Keratinocyte (primary cell): Measurements from ENCODE around the gene GLTPD2. TPM values are rescaled to one million over a fixed set of nuclear protein-coding genes. Genes with fewer than 3 reads are reported as not detected.
A peak's percentile ranks its signal among the peaks of the same experiment; 100 is the strongest.

Experiments
- DNase-seq: peaks from one replicate; pipeline ENCODE4 v3.0.0-alpha.2; 2011; ENCODE audit warnings: low read depth, missing footprints, low spot score
- FAIRE-seq: peaks from 2 replicates; lab custom pipeline; 2011; peaks lifted over from hg19 to GRCh38; lab: Jason Lieb, UNC
- H2AFZ ChIP-seq: 2 replicates; pipeline ENCODE4 v1.6.0; 2012; ENCODE audit warnings: low read length, control low read depth, inconsistent platforms; ENCODE audit not compliant: control insufficient read depth
- H3K27ac ChIP-seq: 2 replicates; pipeline ENCODE4 v1.5.1; 2011; ENCODE audit warnings: low read length; ENCODE audit not compliant: control insufficient read depth, insufficient read depth
- H3K27me3 ChIP-seq: 3 replicates; pipeline ENCODE4 v1.6.0; 2011; ENCODE audit warnings: low read length; ENCODE audit not compliant: control insufficient read depth, insufficient read depth; ENCODE audit errors: extremely low read depth
- H3K36me3 ChIP-seq, 2 experiments: 2 replicates in 1 of 2; 3 replicates in 1 of 2; pipeline ENCODE4 v1.5.1; 2011; ENCODE audit warnings: low read length in 2 of 2, mild to moderate bottlenecking in 1 of 2; ENCODE audit not compliant: control insufficient read depth in 2 of 2, insufficient read depth in 2 of 2; ENCODE audit errors: extremely low read depth in 1 of 2
- H3K4me1 ChIP-seq: 3 replicates; pipeline ENCODE4 v1.5.1; 2011; ENCODE audit warnings: low read length; ENCODE audit not compliant: control insufficient read depth, insufficient read depth; ENCODE audit errors: extremely low read depth
- H3K4me2 ChIP-seq: 3 replicates; pipeline ENCODE4 v1.6.0; 2011; ENCODE audit warnings: low read depth, low read length; ENCODE audit not compliant: control insufficient read depth, insufficient read depth; ENCODE audit errors: extremely low read depth
- H3K4me3 ChIP-seq, 3 experiments: fragments of 200-600 bp in 1 of 3; sonication (generic) in 1 of 3; 2 replicates in 2 of 3; 3 replicates in 1 of 3; pipeline ENCODE4 v1.5.1; 2011 to 2016; ENCODE audit warnings: low read length in 3 of 3, mild to moderate bottlenecking in 3 of 3, control low read depth in 2 of 3, inconsistent platforms in 1 of 3, low read depth in 1 of 3, mixed read lengths in 1 of 3, mixed run types in 1 of 3, moderate library complexity in 1 of 3; ENCODE audit not compliant: control insufficient read depth in 2 of 3, insufficient read depth in 2 of 3; ENCODE audit errors: extremely low read depth in 1 of 3
- H3K79me2 ChIP-seq: 2 replicates; pipeline ENCODE4 v1.6.0; 2012; ENCODE audit warnings: low read length; ENCODE audit not compliant: control insufficient read depth, insufficient read depth
- H3K9ac ChIP-seq: 3 replicates; pipeline ENCODE4 v1.6.0; 2011; ENCODE audit warnings: low read length; ENCODE audit not compliant: control insufficient read depth, insufficient read depth; ENCODE audit errors: extremely low read depth
- H3K9me1 ChIP-seq: 3 replicates; pipeline ENCODE4 v1.6.0; 2011; ENCODE audit warnings: low read length; ENCODE audit not compliant: control insufficient read depth, insufficient read depth; ENCODE audit errors: extremely low read depth
- H3K9me3 ChIP-seq: 2 replicates; pipeline ENCODE4 v1.5.1; 2012; ENCODE audit warnings: low read depth, low read length; ENCODE audit not compliant: control insufficient read depth
- H4K20me1 ChIP-seq: 3 replicates; pipeline ENCODE4 v1.6.0; 2011; ENCODE audit warnings: low read length; ENCODE audit not compliant: control insufficient read depth, insufficient read depth; ENCODE audit errors: extremely low read depth
- EZH2 ChIP-seq: IDR thresholded peaks from one replicate; pipeline ENCODE4 v1.6.1; 2012; ENCODE audit warnings: inconsistent platforms, mild to moderate bottlenecking, low read length, moderate library complexity
- dilution Hi-C: fragments of 300-500 bp; cut with MboI; formaldehyde crosslinking; loops from one replicate; pipeline ENCODE4 v1.7.0; 2020; ENCODE audit warnings: low sequenced_read_pairs; ENCODE audit not compliant: extremely low pct_ligation_motif_present
- polyA plus RNA-seq, 5 experiments: library from polyadenylated mRNA; depleted of rRNA in 3 of 5; stranded (reverse) in 3 of 5; stranded (forward) in 1 of 5; unstranded in 1 of 5; fragments of >200 nt; gene quantifications; 1 replicate in 1 of 5; 2 replicates in 3 of 5; 3 replicates in 1 of 5; pipeline versions ENCODE4 v1.2.1 to v1.2.3, GENCODE V29; 2011 to 2012; ENCODE audit warnings: missing spikeins in 2 of 5, low read depth in 1 of 5, low replicate concordance in 1 of 5
- TF ChIP-seq, protein P1 (sequence below), 3 experiments: IDR thresholded peaks in 1 of 3; conservative IDR thresholded peaks in 1 of 3; optimal IDR thresholded peaks in 1 of 3; 2 replicates in 2 of 3; 3 replicates in 1 of 3; pipeline versions ENCODE3 to v1.5.1; 2011; ENCODE audit warnings: low read length in 3 of 3, mild to moderate bottlenecking in 3 of 3, moderate library complexity in 2 of 3, control low read depth in 1 of 3, inconsistent platforms in 1 of 3; ENCODE audit not compliant: insufficient read depth in 2 of 3; ENCODE audit errors: extremely low read depth in 1 of 3

Gene GLTPD2
- polyA plus RNA-seq, 1 donor (not counting 4 experiments of a cell fraction or from before 2014, with no cell fraction given): not detected

DNA sequence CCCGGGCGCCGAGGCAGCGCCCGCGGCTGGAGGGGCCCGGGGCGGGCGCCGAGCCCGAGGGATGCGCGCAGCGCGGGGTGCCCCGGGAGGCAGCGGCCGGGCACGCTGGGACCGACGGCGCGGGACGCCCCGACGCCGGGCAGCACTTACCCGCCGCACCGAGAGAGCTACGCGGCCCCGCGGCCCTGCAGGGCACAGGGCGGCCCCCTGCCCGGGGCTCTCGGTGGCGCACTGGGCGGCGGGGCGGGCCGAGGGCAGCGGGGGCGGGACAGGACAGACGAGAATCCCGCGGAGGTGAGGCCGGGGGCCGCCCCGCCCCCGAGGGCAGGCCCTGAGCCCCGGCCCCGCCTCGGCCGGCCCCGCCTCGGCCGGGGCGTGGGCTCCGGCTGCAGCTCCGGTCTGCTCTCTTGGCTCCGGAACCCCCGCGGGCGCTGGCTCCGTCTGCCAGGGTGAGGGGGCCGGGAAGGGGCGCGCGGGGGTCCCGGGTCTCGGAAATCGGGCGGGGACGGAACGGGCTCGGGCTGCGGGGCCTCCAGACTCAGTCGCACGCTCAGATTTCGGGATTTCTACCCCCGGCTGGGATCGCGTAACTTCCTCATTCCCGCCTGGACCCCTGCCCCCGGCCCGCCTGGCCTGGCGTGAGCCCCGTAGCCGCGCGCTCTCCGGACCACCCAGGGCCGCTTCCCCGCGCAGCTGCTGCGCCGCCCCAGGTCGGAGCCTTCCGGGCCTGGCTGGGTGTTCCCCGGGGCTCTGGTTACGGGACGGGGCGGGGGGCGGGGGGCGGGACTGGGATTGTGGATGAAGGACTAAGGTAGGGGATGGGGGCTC is 18.2 kb downstream of the GLTPD2 start, which contains the start of gene PLD2:
TSS of gene PLD2 (plus strand) at position 376 of the 828 bp plus-strand sequence. CDS start 621 bp downstream, outside the sequence.
- TF ChIP-seq EZH2: no peak
- TF ChIP-seq, protein P1, sequence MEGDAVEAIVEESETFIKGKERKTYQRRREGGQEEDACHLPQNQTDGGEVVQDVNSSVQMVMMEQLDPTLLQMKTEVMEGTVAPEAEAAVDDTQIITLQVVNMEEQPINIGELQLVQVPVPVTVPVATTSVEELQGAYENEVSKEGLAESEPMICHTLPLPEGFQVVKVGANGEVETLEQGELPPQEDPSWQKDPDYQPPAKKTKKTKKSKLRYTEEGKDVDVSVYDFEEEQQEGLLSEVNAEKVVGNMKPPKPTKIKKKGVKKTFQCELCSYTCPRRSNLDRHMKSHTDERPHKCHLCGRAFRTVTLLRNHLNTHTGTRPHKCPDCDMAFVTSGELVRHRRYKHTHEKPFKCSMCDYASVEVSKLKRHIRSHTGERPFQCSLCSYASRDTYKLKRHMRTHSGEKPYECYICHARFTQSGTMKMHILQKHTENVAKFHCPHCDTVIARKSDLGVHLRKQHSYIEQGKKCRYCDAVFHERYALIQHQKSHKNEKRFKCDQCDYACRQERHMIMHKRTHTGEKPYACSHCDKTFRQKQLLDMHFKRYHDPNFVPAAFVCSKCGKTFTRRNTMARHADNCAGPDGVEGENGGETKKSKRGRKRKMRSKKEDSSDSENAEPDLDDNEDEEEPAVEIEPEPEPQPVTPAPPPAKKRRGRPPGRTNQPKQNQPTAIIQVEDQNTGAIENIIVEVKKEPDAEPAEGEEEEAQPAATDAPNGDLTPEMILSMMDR (optimal IDR thresholded peaks at IDR 0.05 in 1 of 3, IDR thresholded peaks at IDR 0.05 in 1 of 3, conservative IDR thresholded peaks at IDR 0.05 in 1 of 3; ENCODE audit: extremely low read depth in 1 of 3, insufficient read depth in 2 of 3, low read length in 3 of 3): no peak

DNA sequence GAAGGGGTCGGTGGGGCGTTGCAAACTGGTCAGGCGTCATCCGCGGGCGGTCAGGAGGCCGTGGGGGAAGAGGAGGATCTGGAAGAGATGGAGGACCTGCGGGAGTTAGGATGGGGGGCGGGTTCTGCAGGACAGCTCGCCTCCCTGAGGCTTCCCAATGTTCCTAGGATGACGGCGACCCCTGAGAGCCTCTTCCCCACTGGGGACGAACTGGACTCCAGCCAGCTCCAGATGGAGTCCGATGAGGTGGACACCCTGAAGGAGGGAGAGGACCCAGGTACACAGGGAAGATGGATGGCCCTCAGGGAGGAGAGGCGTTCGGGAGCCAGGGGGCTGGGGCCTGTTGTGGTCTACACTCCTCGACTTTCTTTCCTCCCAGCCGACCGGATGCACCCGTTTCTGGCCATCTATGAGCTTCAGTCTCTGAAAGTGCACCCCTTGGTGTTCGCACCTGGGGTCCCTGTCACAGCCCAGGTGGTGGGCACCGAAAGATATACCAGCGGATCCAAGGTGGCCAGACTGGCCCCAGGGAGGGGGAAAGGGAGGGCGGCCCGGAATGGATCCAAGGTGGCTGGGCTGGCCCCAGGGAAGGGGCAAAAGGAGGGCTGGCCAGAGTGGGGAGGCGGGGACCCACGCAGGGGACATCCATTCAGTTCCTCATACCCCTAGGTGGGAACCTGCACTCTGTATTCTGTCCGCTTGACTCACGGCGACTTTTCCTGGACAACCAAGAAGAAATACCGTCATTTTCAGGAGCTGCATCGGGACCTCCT is 19.0 kb downstream of the GLTPD2 start:
- Histone ChIP-seq H2AFZ (peak overlapping the region; percentile 37), H3K9ac (peak overlapping the region; percentile 44)
- FAIRE-seq: no peak

More for the DNA sequence above, 18.2 kb downstream of the GLTPD2 start, which contains the start of gene PLD2:
- no peaks in the 10 kb centered on the region for H4K20me1 ChIP-seq
- H2AFZ ChIP-seq: peak within 1 kb of the TSS; percentile 76
- H3K9me3 ChIP-seq: no peaks in the 10 kb centered on the region
- FAIRE-seq: no peak
- peak within 1 kb of the TSS; percentile 97 for H3K4me2 ChIP-seq
- H3K4me1 ChIP-seq: peaks cover 15% of the 10 kb centered on the region
- DNase-seq: no peak
- H3K36me3 ChIP-seq: peaks cover 15 to 16% of the 10 kb centered on the region in 2 experiments
- H3K79me2 ChIP-seq: peaks cover 4% of the 10 kb centered on the region
- peak within 1 kb of the TSS; percentile 80 to 90 (median 85) for H3K4me3 ChIP-seq
- peak within 1 kb of the TSS; percentile 61 for H3K27ac ChIP-seq
- dilution Hi-C loops: no loop called here
- H3K9me1 ChIP-seq: no peaks in the 10 kb centered on the region
- H3K9ac ChIP-seq: peak within 1 kb of the TSS; percentile 81
- H3K27me3 ChIP-seq: no peaks in the 10 kb centered on the region

More for the DNA sequence above, 19.0 kb downstream of the GLTPD2 start:
- no peak for TF ChIP-seq EZH2
- TF ChIP-seq, protein P1 (optimal IDR thresholded peaks at IDR 0.05 in 1 of 3, IDR thresholded peaks at IDR 0.05 in 1 of 3, conservative IDR thresholded peaks at IDR 0.05 in 1 of 3; ENCODE audit: extremely low read depth in 1 of 3, insufficient read depth in 2 of 3, low read length in 3 of 3): no peak
- Histone ChIP-seq H3K9me3 (no peaks in the 10 kb centered on the region), H3K79me2 (peaks cover 4% of the 10 kb centered on the region), H3K27me3 (no peaks in the 10 kb centered on the region), H3K4me1 (peaks cover 15% of the 10 kb centered on the region), H3K36me3 (peaks cover 15 to 16% of the 10 kb centered on the region in 2 experiments), H4K20me1 (no peaks in the 10 kb centered on the region), H3K4me2 (peak overlapping the region; percentile 86), H3K4me3 (peak overlapping the region; percentile 64 to 85 (median 72)), H3K9me1 (no peaks in the 10 kb centered on the region), H3K27ac (no peak overlapping the region)
- no peak for DNase-seq
- dilution Hi-C loops: no loop called here
